Measurements from ENCODE around the gene ZMYM3. TPM values are rescaled to one million over a fixed set of nuclear protein-coding genes. Genes with fewer than 3 reads are reported as not detected.

The ZMYM3 gene
- total RNA-seq, 2 experiments from 2014 or later, result 27.4 to 28.0 TPM

GRCh38 chrX:71244359-71245128 is 9.4 kb downstream of the ZMYM3 start:
- H3K4me1 Mint-ChIP-seq, result no peaks in the 10 kb centered on the region
- no peak overlapping the region for H3K27ac Mint-ChIP-seq
- H3K4me3 Mint-ChIP-seq, result no peak overlapping the region
- no peak for DNase-seq
- H3K27me3 Mint-ChIP-seq, result no peaks in the 10 kb centered on the region
- ChIA-PET CTCF (no interaction called here), POLR2A (no interaction called here)
- H3K9me3 Mint-ChIP-seq, result no peaks in the 10 kb centered on the region
- peaks cover 37% of the 10 kb centered on the region for H3K36me3 Mint-ChIP-seq (ENCODE audit: low read depth)

- no peaks in the 10 kb centered on the region for H3K9me3 Mint-ChIP-seq
- CTCF ChIA-PET, result no interaction called here
- POLR2A ChIA-PET, result no interaction called here
- no peak for DNase-seq
- no peaks in the 10 kb centered on the region for H3K27me3 Mint-ChIP-seq
- H3K4me1 Mint-ChIP-seq, result no peaks in the 10 kb centered on the region
- H3K36me3 Mint-ChIP-seq (ENCODE audit: low read depth), result peaks cover 35% of the 10 kb centered on the region
- H3K4me3 Mint-ChIP-seq, result no peak overlapping the region
- no peak overlapping the region for H3K27ac Mint-ChIP-seq
These were observed 12.6 kb downstream of the ZMYM3 start for GRCh38 chrX:71241301-71241700.

- Mint-ChIP-seq H3K27me3 (no peaks in the 10 kb centered on the region), H3K36me3 (ENCODE audit: low read depth) (peaks cover 28% of the 10 kb centered on the region), H3K4me3 (no peak overlapping the region), H3K9me3 (no peaks in the 10 kb centered on the region), H3K27ac (no peak overlapping the region), H3K4me1 (no peaks in the 10 kb centered on the region)
- CTCF ChIA-PET, result no interaction called here
- DNase-seq, result no peak
- POLR2A ChIA-PET, result no interaction called here
These were observed 14.2 kb downstream of the ZMYM3 start for GRCh38 chrX:71239781-71240180.

- CTCF ChIA-PET, result interaction anchor here (0.6 kb wide), 1 partner anchor 1075 kb away, joined by 3 read pairs; no protein-coding TSS in a partner anchor
- H3K36me3 Mint-ChIP-seq (ENCODE audit: low read depth), result peaks cover 15% of the 10 kb centered on the region
These were observed 17.1 kb downstream of the ZMYM3 start for GRCh38 chrX:71236836-71237235.

GRCh38 chrX:71235482-71235881 is 18.5 kb downstream of the ZMYM3 start:
- POLR2A ChIA-PET, result no interaction called here
- H3K4me3 Mint-ChIP-seq, result no peak overlapping the region
- CTCF ChIA-PET, result interaction anchor here (0.6 kb wide), 1 partner anchor 53 kb away, joined by 4 read pairs; no protein-coding TSS in a partner anchor

More at GRCh38 chrX:71236836-71237235, 17.1 kb downstream of the ZMYM3 start:
- Mint-ChIP-seq H3K9me3 (no peaks in the 10 kb centered on the region), H3K4me3 (no peak overlapping the region), H3K27ac (no peak overlapping the region), H3K4me1 (no peaks in the 10 kb centered on the region), H3K27me3 (no peaks in the 10 kb centered on the region)
- POLR2A ChIA-PET, result no interaction called here
- no peak for DNase-seq

GRCh38 chrX:71228063-71228642 is 25.8 kb downstream of the ZMYM3 start:
- POLR2A ChIA-PET, result no interaction called here
- Mint-ChIP-seq H3K36me3 (ENCODE audit: low read depth) (no peaks in the 10 kb centered on the region), H3K27me3 (no peaks in the 10 kb centered on the region), H3K9me3 (no peaks in the 10 kb centered on the region), H3K4me1 (no peaks in the 10 kb centered on the region), H3K27ac (no peak overlapping the region), H3K4me3 (no peak overlapping the region)
- CTCF ChIA-PET, result interaction anchor here (0.6 to 1.3 kb wide), 2 partner anchors 30 to 52 kb away, joined by 3 to 5 read pairs; no protein-coding TSS in a partner anchor
- DNase-seq, result no peak

More at GRCh38 chrX:71235482-71235881, 18.5 kb downstream of the ZMYM3 start:
- no peaks in the 10 kb centered on the region for H3K27me3 Mint-ChIP-seq
- H3K4me1 Mint-ChIP-seq, result no peaks in the 10 kb centered on the region
- peaks cover 11% of the 10 kb centered on the region for H3K36me3 Mint-ChIP-seq (ENCODE audit: low read depth)
- no peaks in the 10 kb centered on the region for H3K9me3 Mint-ChIP-seq
- no peak overlapping the region for H3K27ac Mint-ChIP-seq
- DNase-seq, result no peak

- no peak for DNase-seq
- no peak overlapping the region for H3K27ac Mint-ChIP-seq
- H3K4me1 Mint-ChIP-seq, result no peaks in the 10 kb centered on the region
- POLR2A ChIA-PET, result no interaction called here
- H3K36me3 Mint-ChIP-seq (ENCODE audit: low read depth), result no peaks in the 10 kb centered on the region
- no peaks in the 10 kb centered on the region for H3K9me3 Mint-ChIP-seq
- CTCF ChIA-PET, result interaction anchor here (0.6 to 1.3 kb wide), 2 partner anchors 30 to 101 kb away, joined by 4 to 5 read pairs; no protein-coding TSS in a partner anchor
- H3K4me3 Mint-ChIP-seq, result no peak overlapping the region
- H3K27me3 Mint-ChIP-seq, result no peaks in the 10 kb centered on the region
These were observed 26.4 kb downstream of the ZMYM3 start for GRCh38 chrX:71227370-71228062.

GRCh38 chrX:71225676-71226075 is 28.3 kb downstream of the ZMYM3 start:
- H3K4me1 Mint-ChIP-seq, result no peaks in the 10 kb centered on the region
- H3K9me3 Mint-ChIP-seq, result no peaks in the 10 kb centered on the region
- no peak overlapping the region for H3K27ac Mint-ChIP-seq
- H3K36me3 Mint-ChIP-seq (ENCODE audit: low read depth), result no peaks in the 10 kb centered on the region
- H3K4me3 Mint-ChIP-seq, result no peak overlapping the region
- no peak for DNase-seq
- ChIA-PET CTCF (interaction anchor here (0.7 kb wide), 1 partner anchor 21 kb away, joined by 3 read pairs; no protein-coding TSS in a partner anchor), POLR2A (no interaction called here)
- H3K27me3 Mint-ChIP-seq, result no peaks in the 10 kb centered on the region

- H3K4me3 Mint-ChIP-seq, result no peak overlapping the region
- H3K4me1 Mint-ChIP-seq, result no peaks in the 10 kb centered on the region
- CTCF ChIA-PET, result no interaction called here
- POLR2A ChIA-PET, result no interaction called here
- no peaks in the 10 kb centered on the region for H3K36me3 Mint-ChIP-seq (ENCODE audit: low read depth)
- H3K27ac Mint-ChIP-seq, result no peak overlapping the region
- DNase-seq, result no peak
- H3K27me3 Mint-ChIP-seq, result no peaks in the 10 kb centered on the region
- H3K9me3 Mint-ChIP-seq, result no peaks in the 10 kb centered on the region
These were observed 28.9 kb downstream of the ZMYM3 start for GRCh38 chrX:71225009-71225408.

GRCh38 chrX:71224098-71224708 is 29.7 kb downstream of the ZMYM3 start:
- Mint-ChIP-seq H3K4me1 (no peaks in the 10 kb centered on the region), H3K27me3 (no peaks in the 10 kb centered on the region), H3K36me3 (ENCODE audit: low read depth) (no peaks in the 10 kb centered on the region), H3K4me3 (no peak overlapping the region), H3K9me3 (no peaks in the 10 kb centered on the region), H3K27ac (no peak overlapping the region)
- CTCF ChIA-PET, result no interaction called here
- POLR2A ChIA-PET, result no interaction called here
- DNase-seq, result no peak

- Mint-ChIP-seq H3K27me3 (no peaks in the 10 kb centered on the region), H3K4me1 (no peaks in the 10 kb centered on the region), H3K27ac (no peak within 1 kb of the TSS), H3K36me3 (ENCODE audit: low read depth) (no peaks in the 10 kb centered on the region), H3K9me3 (no peaks in the 10 kb centered on the region), H3K4me3 (no peak within 1 kb of the TSS)
- DNase-seq, result no peak
- ChIA-PET CTCF (interaction anchor here (0.9 kb wide), 1 partner anchor 9 kb away, joined by 4 read pairs; no protein-coding TSS in a partner anchor), POLR2A (no interaction called here)
These were observed 31.0 kb downstream of the ZMYM3 start, which contains the start of gene GJB1 for GRCh38 chrX:71222929-71223328. GJB1 (plus strand) TSS chrX:71223224; CDS start chrX:71223708, 484 bp downstream.

GRCh38 chrX:71221145-71221544 is 32.8 kb downstream of the ZMYM3 start:
- no peaks in the 10 kb centered on the region for H3K27me3 Mint-ChIP-seq
- CTCF ChIA-PET, result no interaction called here
- H3K4me3 Mint-ChIP-seq, result no peak overlapping the region
- no peaks in the 10 kb centered on the region for H3K36me3 Mint-ChIP-seq (ENCODE audit: low read depth)
- peaks cover 6% of the 10 kb centered on the region for H3K4me1 Mint-ChIP-seq
- POLR2A ChIA-PET, result no interaction called here
- DNase-seq, result no peak
- H3K9me3 Mint-ChIP-seq, result no peaks in the 10 kb centered on the region
- H3K27ac Mint-ChIP-seq, result no peak overlapping the region

GRCh38 chrX:71217298-71217697 is 36.6 kb downstream of the ZMYM3 start:
- CTCF ChIA-PET, result interaction anchor here (1.0 kb wide), 1 partner anchor 16 kb away, joined by 3 read pairs; no protein-coding TSS in a partner anchor
- no peak for DNase-seq
- POLR2A ChIA-PET, result no interaction called here
- H3K27me3 Mint-ChIP-seq, result peaks cover 5% of the 10 kb centered on the region
- peaks cover 6% of the 10 kb centered on the region for H3K4me1 Mint-ChIP-seq
- no peak overlapping the region for H3K27ac Mint-ChIP-seq
- no peaks in the 10 kb centered on the region for H3K36me3 Mint-ChIP-seq (ENCODE audit: low read depth)
- H3K9me3 Mint-ChIP-seq, result no peaks in the 10 kb centered on the region
- H3K4me3 Mint-ChIP-seq, result no peak overlapping the region

All from activated CD4-positive, alpha-beta T cell treated with anti-CD3 and anti-CD28 coated beads, Interleukin-2, amount 10 ng/mL, durations not matched to agents 7 days and 5 days (primary cell).